NCI-H748 treated with DMSO at 0.1 percent for 48 hours (cell line): ENCODE measurements around the gene CTSS.
A peak's percentile ranks its signal among the peaks of the same experiment; 100 is the strongest.
"Not testable (repeated sequence)": the region's sequence is repeated elsewhere in the genome, so short reads cannot be mapped to it uniquely, and the experiment has no call there.

ENCODE experiments used
- DNase-seq: peaks from one replicate; lab custom pipeline; 2025; lab: John Stamatoyannopoulos, UW

Gene CTSS

GRCh38 chr1:150765296-150765976, at the start of gene CTSS:
Gene CTSS (minus strand): TSS chr1:150765778. CDS start chr1:150764763, 1,015 bp downstream.
- no peak for DNase-seq

- DNase-seq, result peak; percentile 51
Measured at GRCh38 chr1:150813028-150813707, 47.6 kb upstream of the CTSS start.

- DNase-seq, result no peak
Measured at GRCh38 chr1:150810958-150811659, 45.5 kb upstream of the CTSS start.

- no peak for DNase-seq
Measured at GRCh38 chr1:150809651-150810050, 44.1 kb upstream of the CTSS start.

GRCh38 chr1:150808846-150809245, 43.3 kb upstream of the CTSS start:
- DNase-seq, result no peak

GRCh38 chr1:150808121-150808520, 42.5 kb upstream of the CTSS start, which contains the start of gene CTSK:
Gene CTSK (minus strand): TSS chr1:150808260. CDS start chr1:150806805, 1,455 bp downstream.
- no peak for DNase-seq

GRCh38 chr1:150807249-150808023, 41.9 kb upstream of the CTSS start:
- no peak for DNase-seq

GRCh38 chr1:150805899-150806298, 40.3 kb upstream of the CTSS start:
- no peak for DNase-seq

- no peak for DNase-seq
Measured at GRCh38 chr1:150804671-150805070, 39.1 kb upstream of the CTSS start.

GRCh38 chr1:150799089-150799488, 33.5 kb upstream of the CTSS start:
- no peak for DNase-seq

- DNase-seq, result peak; percentile 95
Measured at GRCh38 chr1:150798525-150798924, 32.9 kb upstream of the CTSS start.

GRCh38 chr1:150796374-150796773, 30.8 kb upstream of the CTSS start:
- DNase-seq, result no peak

GRCh38 chr1:150793778-150794177, 28.2 kb upstream of the CTSS start:
- not testable (repeated sequence) for DNase-seq

- DNase-seq, result no peak
Measured at GRCh38 chr1:150793221-150793620, 27.6 kb upstream of the CTSS start.

GRCh38 chr1:150791585-150791984, 26.0 kb upstream of the CTSS start:
- DNase-seq, result no peak

- no peak for DNase-seq
Measured at GRCh38 chr1:150789396-150789795, 23.8 kb upstream of the CTSS start.

- no peak for DNase-seq
Measured at GRCh38 chr1:150788946-150789345, 23.4 kb upstream of the CTSS start.

GRCh38 chr1:150787455-150787854, 21.9 kb upstream of the CTSS start:
- no peak for DNase-seq

GRCh38 chr1:150780510-150780909, 14.9 kb upstream of the CTSS start:
- DNase-seq, result no peak

- DNase-seq, result no peak
Measured at GRCh38 chr1:150778409-150778808, 12.8 kb upstream of the CTSS start.

GRCh38 chr1:150777544-150777943, 12.0 kb upstream of the CTSS start:
- no peak for DNase-seq

GRCh38 chr1:150775931-150776505, 10.4 kb upstream of the CTSS start:
- DNase-seq, result not testable (repeated sequence)
